Right lobe of liver (tissue), 4 donors: Measurements from ENCODE around the gene GFER.

Source experiments
- POLR2A ChIP-seq: fragments of 450-650 bp; IDR thresholded peaks from one replicate; pipeline ENCODE4 v1.6.1; 2017; ENCODE audit warnings: antibody characterized with exemption, mild to moderate bottlenecking
- TF ChIP-seq, protein P1 (sequence below), 4 donors: fragments of 200-600 bp in 3 of 4; fragments of 450-650 bp in 1 of 4; IDR thresholded peaks; one replicate each; pipeline versions ENCODE4 v1.5.1 to v1.8.0; 2016 to 2022; ENCODE audit warnings: antibody characterized with exemption in 4 of 4, mild to moderate bottlenecking in 2 of 4
- donor health status: DM: no; HTN: no; CAD: no.
- donor health status: DM: no; HTN: no; CAD: no.
- donor health status: DM: no; HTN: yes; CAD: no.

DNA sequence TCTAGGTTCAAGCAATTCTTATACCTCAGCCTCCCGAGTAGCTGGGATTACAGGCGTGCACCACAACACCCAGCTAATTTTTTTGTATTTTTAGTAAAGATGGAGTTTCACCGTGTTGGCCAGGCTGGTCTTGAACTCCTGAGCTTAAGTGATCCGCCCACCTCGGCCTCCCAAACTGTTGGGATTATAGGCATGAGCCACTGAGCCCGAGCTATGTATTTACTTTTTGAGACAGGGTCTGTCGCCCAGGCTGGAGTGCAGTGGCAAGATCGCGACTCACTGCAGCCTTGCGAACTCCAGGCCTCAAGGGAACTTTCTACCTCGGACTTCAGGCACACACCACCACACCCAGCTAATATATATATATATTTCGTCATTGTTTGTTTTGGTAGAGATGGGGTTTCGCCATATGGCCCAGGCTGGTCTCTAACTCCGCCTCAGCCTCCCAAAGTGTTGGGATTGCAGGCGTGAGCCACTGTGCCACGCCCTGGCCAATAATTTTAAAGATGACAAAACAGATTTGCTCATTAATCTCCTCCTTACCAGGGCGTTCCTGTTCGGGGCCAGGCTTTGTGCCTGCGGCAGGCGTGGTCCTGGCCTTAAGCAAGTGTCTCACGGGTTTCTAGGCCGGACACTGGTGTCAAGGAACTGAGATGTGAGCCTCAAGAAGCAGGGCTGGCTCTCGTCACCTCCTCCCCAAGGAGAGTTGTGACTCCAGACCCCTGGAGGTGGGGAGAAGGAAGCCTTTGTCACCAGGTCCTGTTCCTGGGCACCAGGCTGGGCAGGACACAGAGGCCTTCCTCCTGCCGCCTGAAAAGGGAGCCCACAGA lies 31.3 kb downstream of the GFER start:
- TF ChIP-seq, protein P1, sequence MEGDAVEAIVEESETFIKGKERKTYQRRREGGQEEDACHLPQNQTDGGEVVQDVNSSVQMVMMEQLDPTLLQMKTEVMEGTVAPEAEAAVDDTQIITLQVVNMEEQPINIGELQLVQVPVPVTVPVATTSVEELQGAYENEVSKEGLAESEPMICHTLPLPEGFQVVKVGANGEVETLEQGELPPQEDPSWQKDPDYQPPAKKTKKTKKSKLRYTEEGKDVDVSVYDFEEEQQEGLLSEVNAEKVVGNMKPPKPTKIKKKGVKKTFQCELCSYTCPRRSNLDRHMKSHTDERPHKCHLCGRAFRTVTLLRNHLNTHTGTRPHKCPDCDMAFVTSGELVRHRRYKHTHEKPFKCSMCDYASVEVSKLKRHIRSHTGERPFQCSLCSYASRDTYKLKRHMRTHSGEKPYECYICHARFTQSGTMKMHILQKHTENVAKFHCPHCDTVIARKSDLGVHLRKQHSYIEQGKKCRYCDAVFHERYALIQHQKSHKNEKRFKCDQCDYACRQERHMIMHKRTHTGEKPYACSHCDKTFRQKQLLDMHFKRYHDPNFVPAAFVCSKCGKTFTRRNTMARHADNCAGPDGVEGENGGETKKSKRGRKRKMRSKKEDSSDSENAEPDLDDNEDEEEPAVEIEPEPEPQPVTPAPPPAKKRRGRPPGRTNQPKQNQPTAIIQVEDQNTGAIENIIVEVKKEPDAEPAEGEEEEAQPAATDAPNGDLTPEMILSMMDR (IDR thresholded peaks at IDR 0.05) = no peak
- no peak for TF ChIP-seq POLR2A
